Measurements from ENCODE around the gene CHST11. TPM values are rescaled to one million over a fixed set of nuclear protein-coding genes. Genes with fewer than 3 reads are reported as not detected.

CHST11 gene
- total and polyA plus RNA-seq, 2 of the 4 experiments (the other 2 are of a cell fraction): 1.4 to 2.7 TPM

DNA sequence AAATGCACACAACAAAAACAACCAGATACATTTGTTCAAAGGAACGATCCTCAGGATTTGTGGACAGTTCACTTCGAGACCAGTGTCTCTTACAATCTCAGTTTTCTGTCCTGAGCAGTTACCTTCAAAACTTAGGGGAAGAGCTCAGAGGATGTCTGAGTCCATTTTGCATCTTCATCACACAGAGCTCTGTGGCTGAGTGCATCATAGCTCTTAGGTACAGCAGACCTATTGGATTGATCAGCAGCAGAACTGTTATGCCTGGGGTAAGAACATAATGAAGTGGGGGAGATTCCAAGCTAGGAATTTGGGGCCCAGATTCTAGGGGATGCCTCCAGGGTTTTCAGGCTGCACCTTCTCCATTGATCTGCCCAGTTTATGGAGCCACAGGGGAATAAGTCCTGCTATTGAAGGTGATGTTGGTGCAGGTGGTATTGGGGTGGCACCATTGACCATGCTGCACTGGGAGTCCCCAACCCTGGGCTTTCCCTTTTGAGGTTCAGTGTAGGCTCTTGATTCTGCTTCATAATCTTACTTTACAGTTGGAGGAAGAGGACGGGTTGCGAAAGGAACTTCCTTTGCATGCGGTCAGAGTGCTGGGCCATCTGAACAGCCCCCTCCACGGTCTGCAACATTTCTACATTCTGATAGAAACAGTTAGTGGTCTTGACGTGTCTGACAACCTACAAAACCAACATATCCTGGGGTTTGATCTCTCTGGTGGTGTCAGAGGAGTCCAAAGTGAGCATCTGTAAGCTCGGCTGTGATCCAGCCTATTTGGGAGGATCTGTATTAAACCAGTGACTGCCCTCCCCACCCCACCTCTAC, 112.8 kb downstream of the CHST11 start:
- no peak overlapping the region for H3K27ac ChIP-seq (ENCODE audit: insufficient read depth, low read length)
- no peak for ATAC-seq (ENCODE audit: low read depth)
- H3K4me1 ChIP-seq (ENCODE audit: control insufficient read depth, insufficient read depth, low read length): no peaks in the 10 kb centered on the region
- no peak overlapping the region for H2BK20ac ChIP-seq (ENCODE audit: low read depth, low read length)
- no peak overlapping the region for H3K18ac ChIP-seq (ENCODE audit: low read depth, low read length)
- H3K9me3 ChIP-seq (ENCODE audit: control insufficient read depth, insufficient read depth, low read length): peaks cover 7% of the 10 kb centered on the region
- intact Hi-C loops (cut with micrococcal nuclease) (no loop called here), in situ Hi-C loops (cut with MboI; ENCODE audit: low sequenced_read_pairs) (no loop called here), dilution Hi-C loops (cut with HindIII; ENCODE audit: low sequenced_read_pairs, unreplicated experiment) (no loop called here)
- no peaks in the 10 kb centered on the region for H4K20me1 ChIP-seq (ENCODE audit: insufficient read depth, low read length)
- no peak overlapping the region for H4K91ac ChIP-seq (ENCODE audit: insufficient read depth, low read depth, low read length)
- H2AK9ac ChIP-seq (replicated peaks; ENCODE audit: low read depth, low read length, poor library complexity): no peak overlapping the region
- no peak overlapping the region for H2AK5ac ChIP-seq (ENCODE audit: low read depth, low read length)
- no TSS peak for BruUV-seq (replicated peaks)
- H3K23ac ChIP-seq (ENCODE audit: low read depth, low read length): no peak overlapping the region
- no peaks in the 10 kb centered on the region for H3K36me3 ChIP-seq (ENCODE audit: control insufficient read depth, insufficient read depth, low read length)
- H3K4ac ChIP-seq (ENCODE audit: low read depth, low read length): no peak overlapping the region
- H3K56ac ChIP-seq (ENCODE audit: extremely low read depth, insufficient read depth, low read length): no peak overlapping the region
- DNase-seq: no peak
- no peak overlapping the region for H2BK120ac ChIP-seq (ENCODE audit: low read depth, low read length)
- H4K5ac ChIP-seq (ENCODE audit: low read depth, low read length): no peak overlapping the region
- H3K79me1 ChIP-seq (ENCODE audit: low read depth in 1 of 2, low read length in 2 of 2): no peaks in the 10 kb centered on the region
- H2BK15ac ChIP-seq (ENCODE audit: low read depth, low read length): no peak overlapping the region
- ChIA-PET CTCF (interaction anchor here (1.6 kb wide), 1 partner anchor 188 kb away, joined by 5 read pairs; no protein-coding TSS in a partner anchor), POLR2A (ENCODE audit: unreplicated experiment) (no interaction called here)
- H3K4me2 ChIP-seq (ENCODE audit: low read depth, low read length): no peak overlapping the region
- H2BK5ac ChIP-seq (ENCODE audit: low read depth, low read length, poor library complexity, severe bottlenecking): no peak overlapping the region
- H4K8ac ChIP-seq (ENCODE audit: low read depth in 2 of 2, low read length in 2 of 2): no peak overlapping the region
- no peak overlapping the region for H3K14ac ChIP-seq (replicated peaks; ENCODE audit: low read depth, low read length)
- no peak overlapping the region for H3K9ac ChIP-seq (ENCODE audit: low read depth, low read length)
- H2AFZ ChIP-seq (replicated peaks; ENCODE audit: low read length, poor library complexity): peak overlapping the region; percentile 17
- H3K4me3 ChIP-seq (ENCODE audit: insufficient read depth, low read depth, low read length): no peak overlapping the region
- WGBS, 2 experiments (ENCODE audit: extremely low coverage in 2 of 2, insufficient read length in 1 of 2): 70% methylated on average over 2 of the region's 8 CpGs; no CpG with 5 or more reads in 1 of the 2 experiments
- H3K27me3 ChIP-seq (ENCODE audit: control insufficient read depth, insufficient read depth, low read length): peaks cover 7% of the 10 kb centered on the region
- H3K9me1 ChIP-seq (ENCODE audit: insufficient read depth, low read length): peaks cover 2% of the 10 kb centered on the region; the same call in 1 of the 2 replicates
- no peak for TF ChIP-seq MAFK (IDR thresholded peaks at IDR 0.05; ENCODE audit: low read depth, low read length)
- TF ChIP-seq, protein P1, sequence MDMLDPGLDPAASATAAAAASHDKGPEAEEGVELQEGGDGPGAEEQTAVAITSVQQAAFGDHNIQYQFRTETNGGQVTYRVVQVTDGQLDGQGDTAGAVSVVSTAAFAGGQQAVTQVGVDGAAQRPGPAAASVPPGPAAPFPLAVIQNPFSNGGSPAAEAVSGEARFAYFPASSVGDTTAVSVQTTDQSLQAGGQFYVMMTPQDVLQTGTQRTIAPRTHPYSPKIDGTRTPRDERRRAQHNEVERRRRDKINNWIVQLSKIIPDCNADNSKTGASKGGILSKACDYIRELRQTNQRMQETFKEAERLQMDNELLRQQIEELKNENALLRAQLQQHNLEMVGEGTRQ (IDR thresholded peaks at IDR 0.05; ENCODE audit: low read depth, low read length): no peak
- TF ChIP-seq RCOR1 (IDR thresholded peaks at IDR 0.05; ENCODE audit: insufficient replicate concordance, low read length): no peak
- no peak for TF ChIP-seq POLR2A (IDR thresholded peaks at IDR 0.05; ENCODE audit: low read depth, low read length)
- TF ChIP-seq, protein P2, sequence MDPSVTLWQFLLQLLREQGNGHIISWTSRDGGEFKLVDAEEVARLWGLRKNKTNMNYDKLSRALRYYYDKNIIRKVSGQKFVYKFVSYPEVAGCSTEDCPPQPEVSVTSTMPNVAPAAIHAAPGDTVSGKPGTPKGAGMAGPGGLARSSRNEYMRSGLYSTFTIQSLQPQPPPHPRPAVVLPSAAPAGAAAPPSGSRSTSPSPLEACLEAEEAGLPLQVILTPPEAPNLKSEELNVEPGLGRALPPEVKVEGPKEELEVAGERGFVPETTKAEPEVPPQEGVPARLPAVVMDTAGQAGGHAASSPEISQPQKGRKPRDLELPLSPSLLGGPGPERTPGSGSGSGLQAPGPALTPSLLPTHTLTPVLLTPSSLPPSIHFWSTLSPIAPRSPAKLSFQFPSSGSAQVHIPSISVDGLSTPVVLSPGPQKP (IDR thresholded peaks at IDR 0.05; ENCODE audit: borderline replicate concordance, low read depth, low read length): no peak
- no peak for TF ChIP-seq CEBPB (IDR thresholded peaks at IDR 0.05; ENCODE audit: low read depth, low read length)
- TF ChIP-seq RAD21 (IDR thresholded peaks at IDR 0.05; ENCODE audit: low read length): no peak
- no peak for TF ChIP-seq NFE2L2 (IDR thresholded peaks at IDR 0.05; ENCODE audit: low read depth, low read length)
- no peak for TF ChIP-seq MAZ (IDR thresholded peaks at IDR 0.05; ENCODE audit: borderline replicate concordance, low read depth, low read length)
- no peak for TF ChIP-seq FOS (IDR thresholded peaks at IDR 0.05; ENCODE audit: low read depth, low read length)
- TF ChIP-seq, protein P3, sequence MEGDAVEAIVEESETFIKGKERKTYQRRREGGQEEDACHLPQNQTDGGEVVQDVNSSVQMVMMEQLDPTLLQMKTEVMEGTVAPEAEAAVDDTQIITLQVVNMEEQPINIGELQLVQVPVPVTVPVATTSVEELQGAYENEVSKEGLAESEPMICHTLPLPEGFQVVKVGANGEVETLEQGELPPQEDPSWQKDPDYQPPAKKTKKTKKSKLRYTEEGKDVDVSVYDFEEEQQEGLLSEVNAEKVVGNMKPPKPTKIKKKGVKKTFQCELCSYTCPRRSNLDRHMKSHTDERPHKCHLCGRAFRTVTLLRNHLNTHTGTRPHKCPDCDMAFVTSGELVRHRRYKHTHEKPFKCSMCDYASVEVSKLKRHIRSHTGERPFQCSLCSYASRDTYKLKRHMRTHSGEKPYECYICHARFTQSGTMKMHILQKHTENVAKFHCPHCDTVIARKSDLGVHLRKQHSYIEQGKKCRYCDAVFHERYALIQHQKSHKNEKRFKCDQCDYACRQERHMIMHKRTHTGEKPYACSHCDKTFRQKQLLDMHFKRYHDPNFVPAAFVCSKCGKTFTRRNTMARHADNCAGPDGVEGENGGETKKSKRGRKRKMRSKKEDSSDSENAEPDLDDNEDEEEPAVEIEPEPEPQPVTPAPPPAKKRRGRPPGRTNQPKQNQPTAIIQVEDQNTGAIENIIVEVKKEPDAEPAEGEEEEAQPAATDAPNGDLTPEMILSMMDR (conservative IDR thresholded peaks at IDR 0.05; ENCODE audit: low read depth, low read length): no peak
- no peak for TF ChIP-seq MXI1 (IDR thresholded peaks at IDR 0.05; ENCODE audit: borderline replicate concordance, low read depth, low read length)
- no peak for TF ChIP-seq RFX5 (IDR thresholded peaks at IDR 0.05; ENCODE audit: low read depth, low read length)
- no peak for TF ChIP-seq BHLHE40 (IDR thresholded peaks at IDR 0.05; ENCODE audit: low read depth, low read length)
- no peak for TF ChIP-seq SMC3 (IDR thresholded peaks at IDR 0.05; ENCODE audit: low read depth, low read length)
